ENCODE measurements around the gene EFEMP2. TPM values are rescaled to one million over a fixed set of nuclear protein-coding genes. Genes with fewer than 3 reads are reported as not detected.
A peak's percentile ranks its signal among the peaks of the same experiment; 100 is the strongest.

The EFEMP2 gene
- total RNA-seq, 1 experiment from 2014 or later = 23.7 TPM

GRCh38 chr11:65880027-65880426 is 7.4 kb upstream of the EFEMP2 start:
- H3K27me3 ChIP-seq (ENCODE audit: control insufficient read depth, insufficient read depth, low read length) = no peaks in the 10 kb centered on the region
- H3K36me3 ChIP-seq (ENCODE audit: control insufficient read depth, insufficient read depth, low read length) = peaks cover 4% of the 10 kb centered on the region; the same call in 1 of the 2 replicates
- no peak for TF ChIP-seq REST (IDR thresholded peaks at IDR 0.05; ENCODE audit: insufficient read depth in 1 of 2, low read depth in 2 of 2, low read length in 1 of 2)
- no peak for TF ChIP-seq TCF7L2 (IDR thresholded peaks at IDR 0.05; ENCODE audit: low read depth, low read length)
- TF ChIP-seq POLR2AphosphoS5 (IDR thresholded peaks at IDR 0.05; ENCODE audit: low read depth, low read length) = no peak; the same call in 1 of the 2 replicates
- TF ChIP-seq, protein P1, sequence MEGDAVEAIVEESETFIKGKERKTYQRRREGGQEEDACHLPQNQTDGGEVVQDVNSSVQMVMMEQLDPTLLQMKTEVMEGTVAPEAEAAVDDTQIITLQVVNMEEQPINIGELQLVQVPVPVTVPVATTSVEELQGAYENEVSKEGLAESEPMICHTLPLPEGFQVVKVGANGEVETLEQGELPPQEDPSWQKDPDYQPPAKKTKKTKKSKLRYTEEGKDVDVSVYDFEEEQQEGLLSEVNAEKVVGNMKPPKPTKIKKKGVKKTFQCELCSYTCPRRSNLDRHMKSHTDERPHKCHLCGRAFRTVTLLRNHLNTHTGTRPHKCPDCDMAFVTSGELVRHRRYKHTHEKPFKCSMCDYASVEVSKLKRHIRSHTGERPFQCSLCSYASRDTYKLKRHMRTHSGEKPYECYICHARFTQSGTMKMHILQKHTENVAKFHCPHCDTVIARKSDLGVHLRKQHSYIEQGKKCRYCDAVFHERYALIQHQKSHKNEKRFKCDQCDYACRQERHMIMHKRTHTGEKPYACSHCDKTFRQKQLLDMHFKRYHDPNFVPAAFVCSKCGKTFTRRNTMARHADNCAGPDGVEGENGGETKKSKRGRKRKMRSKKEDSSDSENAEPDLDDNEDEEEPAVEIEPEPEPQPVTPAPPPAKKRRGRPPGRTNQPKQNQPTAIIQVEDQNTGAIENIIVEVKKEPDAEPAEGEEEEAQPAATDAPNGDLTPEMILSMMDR (IDR thresholded peaks at IDR 0.05) = no peak
- TF ChIP-seq SIN3A (IDR thresholded peaks at IDR 0.05; ENCODE audit: borderline replicate concordance, insufficient read depth, low read depth, low read length) = no peak
- DNase-seq (ENCODE audit: low read depth, low spot score) (no peak), ATAC-seq (no peak)
- ChIA-PET POLR2A (interaction anchor here (0.7 kb wide), 1 partner anchor 135 kb away, joined by 5 read pairs; no protein-coding TSS in a partner anchor), CTCF (no interaction called here)
- intact Hi-C loops (cut with micrococcal nuclease; ENCODE audit: unreplicated experiment) (no loop called here), in situ Hi-C loops (cut with HindIII; ENCODE audit: low pct_unique_long_range_greater_than_20kb, low sequenced_read_pairs) (no loop called here)
- H3K9me3 ChIP-seq (ENCODE audit: control insufficient read depth, insufficient read depth, low read depth, low read length) = no peaks in the 10 kb centered on the region
- H3K4me3 ChIP-seq (ENCODE audit: low read depth in 2 of 2, low read length in 2 of 2) = no peak overlapping the region
- H3K27ac ChIP-seq (ENCODE audit: low read length) = no peak overlapping the region
- peaks cover 4% of the 10 kb centered on the region for H3K4me1 ChIP-seq (ENCODE audit: control insufficient read depth, insufficient read depth, low read length)
- BruUV-seq (replicated peaks) = no TSS peak

- Histone ChIP-seq H3K27me3 (ENCODE audit: control insufficient read depth, insufficient read depth, low read length) (no peaks in the 10 kb centered on the region), H3K9me3 (ENCODE audit: control insufficient read depth, insufficient read depth, low read depth, low read length) (no peaks in the 10 kb centered on the region), H3K36me3 (ENCODE audit: control insufficient read depth, insufficient read depth, low read length) (peaks cover 4% of the 10 kb centered on the region; the same call in 1 of the 2 replicates), H3K27ac (ENCODE audit: low read length) (no peak within 1 kb of the TSS), H3K4me1 (ENCODE audit: control insufficient read depth, insufficient read depth, low read length) (peaks cover under 1% of the 10 kb centered on the region; the same call in 1 of the 2 replicates), H3K4me3 (ENCODE audit: low read depth in 2 of 2, low read length in 2 of 2) (no peak within 1 kb of the TSS)
- in situ Hi-C loops (cut with HindIII; ENCODE audit: low pct_unique_long_range_greater_than_20kb, low sequenced_read_pairs) (no loop called here), intact Hi-C loops (cut with micrococcal nuclease; ENCODE audit: unreplicated experiment) (no loop called here)
- ChIA-PET POLR2A (no interaction called here), CTCF (no interaction called here)
- ATAC-seq (0 out of 2 replicates have a peak, but pooled peaks have one; percentile 2), DNase-seq (ENCODE audit: low read depth, low spot score) (no peak)
- TF ChIP-seq POLR2AphosphoS5 (IDR thresholded peaks at IDR 0.05; ENCODE audit: low read depth, low read length) (0 out of 2 replicates have a peak, but pooled peaks have one; percentile 48), REST (IDR thresholded peaks at IDR 0.05; ENCODE audit: insufficient read depth in 1 of 2, low read depth in 2 of 2, low read length in 1 of 2) (no peak), SIN3A (IDR thresholded peaks at IDR 0.05; ENCODE audit: borderline replicate concordance, insufficient read depth, low read depth, low read length) (no peak)
- TF ChIP-seq, protein P1 (IDR thresholded peaks at IDR 0.05) = no peak
- no TSS peak for BruUV-seq (replicated peaks)
These were observed 7.0 kb upstream of the EFEMP2 start, which contains the start of gene CTSW for GRCh38 chr11:65879617-65880016. TSS of gene CTSW (plus strand) at chr11:65879837. CDS start at chr11:65879855, 18 bp downstream.

All from Panc1 (cell line).